Left kidney (tissue), 8 donors: ENCODE results near the gene RPS6KC1. TPM values are rescaled to one million over a fixed set of nuclear protein-coding genes. Genes with fewer than 3 reads are reported as not detected.
A peak's percentile ranks its signal among the peaks of the same experiment; 100 is the strongest.
"Not testable (repeated sequence)": the region's sequence is repeated elsewhere in the genome, so short reads cannot be mapped to it uniquely, and the experiment has no call there.

Experiments
- DNase-seq: peaks from one replicate; pipeline ENCODE4 v3.0.0-alpha.2; 2013
- long read RNA-seq, 8 donors: transcript quantifications; one replicate each; lab custom pipeline, GENCODE V29; 2026
- polyA plus RNA-seq: library from polyadenylated mRNA; unstranded; fragments of 120-200 nt; gene quantifications from one replicate; pipeline ENCODE4 v1.2.1, GENCODE V29; 2013; ENCODE audit not compliant: insufficient read length

The RPS6KC1 gene, protein sequence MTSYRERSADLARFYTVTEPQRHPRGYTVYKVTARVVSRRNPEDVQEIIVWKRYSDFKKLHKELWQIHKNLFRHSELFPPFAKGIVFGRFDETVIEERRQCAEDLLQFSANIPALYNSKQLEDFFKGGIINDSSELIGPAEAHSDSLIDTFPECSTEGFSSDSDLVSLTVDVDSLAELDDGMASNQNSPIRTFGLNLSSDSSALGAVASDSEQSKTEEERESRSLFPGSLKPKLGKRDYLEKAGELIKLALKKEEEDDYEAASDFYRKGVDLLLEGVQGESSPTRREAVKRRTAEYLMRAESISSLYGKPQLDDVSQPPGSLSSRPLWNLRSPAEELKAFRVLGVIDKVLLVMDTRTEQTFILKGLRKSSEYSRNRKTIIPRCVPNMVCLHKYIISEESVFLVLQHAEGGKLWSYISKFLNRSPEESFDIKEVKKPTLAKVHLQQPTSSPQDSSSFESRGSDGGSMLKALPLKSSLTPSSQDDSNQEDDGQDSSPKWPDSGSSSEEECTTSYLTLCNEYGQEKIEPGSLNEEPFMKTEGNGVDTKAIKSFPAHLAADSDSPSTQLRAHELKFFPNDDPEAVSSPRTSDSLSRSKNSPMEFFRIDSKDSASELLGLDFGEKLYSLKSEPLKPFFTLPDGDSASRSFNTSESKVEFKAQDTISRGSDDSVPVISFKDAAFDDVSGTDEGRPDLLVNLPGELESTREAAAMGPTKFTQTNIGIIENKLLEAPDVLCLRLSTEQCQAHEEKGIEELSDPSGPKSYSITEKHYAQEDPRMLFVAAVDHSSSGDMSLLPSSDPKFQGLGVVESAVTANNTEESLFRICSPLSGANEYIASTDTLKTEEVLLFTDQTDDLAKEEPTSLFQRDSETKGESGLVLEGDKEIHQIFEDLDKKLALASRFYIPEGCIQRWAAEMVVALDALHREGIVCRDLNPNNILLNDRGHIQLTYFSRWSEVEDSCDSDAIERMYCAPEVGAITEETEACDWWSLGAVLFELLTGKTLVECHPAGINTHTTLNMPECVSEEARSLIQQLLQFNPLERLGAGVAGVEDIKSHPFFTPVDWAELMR
- 25.0 TPM for polyA plus RNA-seq
- long read RNA-seq, donor 1, full-length matches to known transcripts = 1 of 13 reads
- long read RNA-seq, donor 1, partial matches to known transcripts = 12 of 13 reads
- long read RNA-seq, donor 1, other reads (novel, unspliced or antisense) = 0 of 13 reads
- long read RNA-seq, donor 2, full-length matches to known transcripts = 1 of 6 reads
- long read RNA-seq, donor 2, partial matches to known transcripts = 5 of 6 reads
- long read RNA-seq, donor 2, other reads (novel, unspliced or antisense) = 0 of 6 reads
- long read RNA-seq, donor 3 = 0 reads
- long read RNA-seq, donor 4 = 0 reads
- long read RNA-seq, donor 5, full-length matches to known transcripts = 1 of 7 reads
- long read RNA-seq, donor 5, partial matches to known transcripts = 6 of 7 reads
- long read RNA-seq, donor 5, other reads (novel, unspliced or antisense) = 0 of 7 reads
- long read RNA-seq, donor 6 = 0 reads
- long read RNA-seq, donor 7, full-length matches to known transcripts = 2 of 2 reads
- long read RNA-seq, donor 7, partial matches to known transcripts = 0 of 2 reads
- long read RNA-seq, donor 7, other reads (novel, unspliced or antisense) = 0 of 2 reads
- long read RNA-seq, donor 8, full-length matches to known transcripts = 1 of 1 reads
- long read RNA-seq, donor 8, partial matches to known transcripts = 0 of 1 reads
- long read RNA-seq, donor 8, other reads (novel, unspliced or antisense) = 0 of 1 reads

DNA sequence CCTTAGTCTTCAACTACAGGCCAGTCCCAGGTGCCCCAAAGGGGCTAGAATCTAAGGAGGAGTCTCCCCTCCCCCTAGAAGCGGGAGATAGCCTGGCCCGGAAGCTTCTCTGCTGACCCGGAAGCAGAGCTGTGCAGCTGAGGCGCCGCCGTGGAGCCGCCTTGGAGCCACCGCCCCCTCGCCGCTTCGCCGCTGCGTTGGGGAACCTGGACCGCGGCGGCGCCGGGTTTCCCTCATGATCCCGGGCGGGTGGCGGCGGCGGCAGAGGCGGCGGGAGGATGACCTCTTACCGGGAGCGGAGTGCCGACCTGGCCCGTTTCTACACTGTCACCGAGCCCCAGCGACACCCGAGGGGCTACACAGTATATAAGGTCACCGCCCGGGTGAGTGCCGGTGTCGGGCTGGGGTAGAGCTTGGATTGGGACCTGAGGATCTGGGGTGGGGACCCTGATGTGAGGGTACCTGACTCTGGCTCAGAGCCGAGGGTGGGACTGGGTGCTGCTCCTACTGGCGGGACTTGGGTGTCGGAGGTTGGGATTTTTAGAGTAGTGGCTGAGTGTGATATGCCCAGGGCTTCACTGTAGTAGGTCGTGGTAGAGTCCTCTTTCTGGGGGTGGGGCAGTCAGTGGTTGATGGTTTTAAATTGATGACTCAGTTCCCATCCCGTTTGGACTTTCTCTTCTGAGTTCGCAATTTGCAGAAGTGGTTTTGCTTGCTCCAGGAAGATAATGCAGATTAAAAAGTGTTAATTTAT is at the start of gene RPS6KC1:
Gene RPS6KC1 (plus strand): TSS at position 115 of the 754 bp plus-strand sequence. CDS start 164 bp downstream, at position 279.
- DNase-seq = peak; percentile 77

DNA sequence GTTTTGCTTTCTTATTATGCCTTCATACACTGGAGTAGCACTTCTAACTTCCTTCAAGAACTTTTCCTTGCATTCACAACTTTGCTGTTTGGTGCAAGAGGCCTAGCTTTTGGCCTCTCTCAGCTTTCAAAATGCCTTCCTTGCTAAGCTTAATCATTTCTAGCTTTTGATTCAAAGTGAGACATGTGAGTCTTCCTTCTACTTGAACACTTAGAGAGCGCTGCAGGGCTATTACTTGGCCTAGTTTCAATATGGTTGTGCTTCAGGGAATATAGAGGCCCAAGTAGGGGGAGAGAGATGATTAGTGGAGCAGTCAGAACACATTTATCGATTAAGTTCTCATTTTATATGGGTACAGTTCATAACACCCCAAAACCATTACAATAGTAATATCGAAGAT is 47.8 kb upstream of the RPS6KC1 start:
- DNase-seq = no peak

DNA sequence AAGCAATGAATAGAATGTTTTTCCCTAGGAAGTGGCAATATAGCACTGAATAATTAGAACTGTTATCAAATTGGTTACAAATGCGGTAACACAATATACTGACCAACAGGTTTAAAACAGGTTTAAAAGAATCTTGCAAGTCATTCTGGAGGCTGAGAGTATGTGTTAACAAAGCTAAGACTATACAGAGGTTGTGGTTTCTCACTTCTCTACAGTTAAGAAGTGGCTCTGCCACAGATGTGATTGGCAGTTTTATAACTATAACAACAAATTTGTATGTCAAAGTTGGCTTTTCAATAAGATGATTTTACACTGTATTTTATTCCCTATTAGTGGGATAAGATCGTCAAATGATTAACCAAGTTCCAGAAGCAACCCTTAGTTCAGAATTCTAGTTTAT is 42.5 kb upstream of the RPS6KC1 start:
- no peak for DNase-seq

DNA sequence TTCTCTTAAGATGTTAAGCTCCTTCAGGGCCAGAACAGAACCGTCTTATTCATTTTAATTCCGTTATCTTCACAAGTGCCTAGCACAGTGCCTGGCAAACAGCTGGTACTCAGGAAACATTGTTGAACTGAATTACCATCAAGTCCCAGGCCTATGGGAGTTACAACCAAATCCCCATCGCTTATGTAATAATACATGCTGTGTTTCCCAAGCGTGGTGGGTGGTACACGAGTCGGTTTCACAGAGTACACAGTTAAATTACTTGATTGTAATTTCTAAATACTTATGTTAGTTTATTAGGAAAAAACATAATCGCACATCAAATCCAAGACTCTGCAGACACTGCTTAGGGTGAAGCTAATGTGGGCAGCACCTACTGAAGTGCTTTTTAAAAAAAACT is 36.4 kb upstream of the RPS6KC1 start:
- peak; percentile 11 for DNase-seq

DNA sequence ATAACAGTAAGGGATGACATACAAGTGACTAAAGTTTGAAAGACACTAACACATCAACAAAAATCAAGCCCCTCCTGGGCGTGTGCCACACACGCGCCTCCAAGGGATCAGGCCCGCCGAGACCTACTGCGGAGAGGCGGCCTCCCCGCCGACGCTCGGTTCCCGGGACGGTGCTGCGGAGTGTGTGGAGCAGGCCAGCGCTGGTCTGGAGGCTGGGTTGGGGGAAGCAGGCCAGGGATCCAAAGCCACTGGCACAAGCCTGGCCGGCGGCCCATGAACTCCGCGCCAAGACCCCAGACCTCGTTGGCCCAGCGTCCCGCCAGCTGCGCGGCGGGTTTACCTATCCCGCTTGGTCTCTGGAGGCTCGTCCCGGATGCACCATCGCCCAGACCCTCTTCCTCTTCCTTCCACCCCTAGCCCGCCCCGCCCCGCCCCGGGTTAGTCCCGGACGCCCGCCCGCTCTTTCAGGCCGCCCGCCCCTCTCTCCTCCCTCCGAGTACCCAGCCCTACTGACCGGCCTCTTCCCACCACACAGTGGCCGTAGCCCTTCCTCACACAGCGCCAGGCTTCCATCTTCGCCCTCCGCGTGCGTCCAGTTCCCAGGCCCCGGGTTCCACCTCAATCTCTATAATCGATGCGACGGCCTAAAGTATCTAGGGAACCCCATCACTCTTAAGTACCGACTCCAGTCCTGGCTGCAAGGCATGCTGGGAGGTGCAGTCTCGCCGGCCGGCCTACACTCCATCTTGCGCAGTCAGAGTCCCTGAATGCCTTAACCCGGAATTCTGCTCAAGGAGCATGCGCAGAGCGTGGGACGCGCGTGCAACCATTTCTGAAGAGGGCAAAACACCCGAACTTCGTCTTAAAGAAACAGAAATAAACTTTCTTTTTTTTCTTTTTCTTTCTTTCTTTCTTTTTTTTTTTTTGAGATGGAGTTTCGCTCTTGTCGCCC is 35.7 kb upstream of the RPS6KC1 start, which contains the start of gene ANGEL2:
Gene ANGEL2 (minus strand): TSS at position 769 of the 952 bp plus-strand sequence. CDS start 196 bp downstream, at position 573.
- peak; percentile 98 for DNase-seq

DNA sequence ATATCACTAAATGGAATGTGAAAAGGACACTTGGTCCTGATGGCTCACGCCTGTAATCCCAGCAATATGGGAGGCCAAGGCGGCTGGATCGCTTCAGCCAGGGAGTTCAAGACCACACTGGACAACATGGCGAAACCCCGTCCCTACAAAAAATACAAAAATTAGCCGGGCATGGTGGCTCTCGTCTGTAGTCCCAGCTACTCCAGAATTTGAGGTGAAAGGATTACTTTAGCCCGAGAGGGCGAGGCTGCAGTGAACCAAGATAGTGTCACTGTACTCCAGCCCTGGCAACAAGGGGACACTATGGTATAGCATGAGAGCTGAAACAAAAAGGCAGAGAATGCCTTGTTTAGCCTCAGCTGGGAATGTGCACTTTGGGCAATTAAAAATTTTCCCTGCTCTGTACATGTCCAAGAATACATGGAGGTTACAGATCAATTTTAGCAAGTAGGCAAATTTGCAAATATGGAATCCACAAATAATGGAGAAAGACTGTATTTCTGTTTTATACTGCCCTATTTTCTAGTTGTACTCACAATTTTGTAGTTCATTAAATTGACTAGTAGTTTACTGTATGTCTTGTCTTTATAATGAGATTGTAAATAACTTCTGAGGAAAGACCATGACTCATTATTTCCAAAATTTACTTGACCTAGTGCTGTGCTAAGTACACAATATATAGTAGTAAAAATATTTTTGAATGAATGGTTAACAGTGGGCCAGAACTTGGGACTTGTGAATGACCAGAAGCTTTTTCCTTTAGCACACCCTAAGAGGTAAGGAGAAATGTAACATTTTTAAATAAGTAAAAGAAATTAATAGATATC is 33.4 kb upstream of the RPS6KC1 start:
- DNase-seq = no peak

DNA sequence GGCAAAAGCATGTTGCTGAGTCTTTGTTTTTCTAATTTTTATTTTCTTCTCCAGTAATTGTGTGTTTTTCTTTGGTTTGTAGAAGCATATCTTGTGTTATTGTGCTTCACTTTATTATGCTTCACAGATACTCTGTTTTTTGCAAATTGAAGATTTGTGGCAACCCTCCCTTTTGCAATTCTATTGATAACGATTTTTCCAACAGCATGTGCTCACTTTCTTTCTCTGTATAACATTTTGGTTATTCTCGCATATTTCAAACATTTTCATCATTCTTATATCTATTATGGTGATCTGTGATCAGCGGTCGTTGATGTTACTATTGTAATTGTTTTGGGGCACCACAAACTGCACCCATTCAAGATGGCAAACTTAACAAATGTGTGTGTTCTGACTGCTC is 31.6 kb upstream of the RPS6KC1 start:
- no peak for DNase-seq

DNA sequence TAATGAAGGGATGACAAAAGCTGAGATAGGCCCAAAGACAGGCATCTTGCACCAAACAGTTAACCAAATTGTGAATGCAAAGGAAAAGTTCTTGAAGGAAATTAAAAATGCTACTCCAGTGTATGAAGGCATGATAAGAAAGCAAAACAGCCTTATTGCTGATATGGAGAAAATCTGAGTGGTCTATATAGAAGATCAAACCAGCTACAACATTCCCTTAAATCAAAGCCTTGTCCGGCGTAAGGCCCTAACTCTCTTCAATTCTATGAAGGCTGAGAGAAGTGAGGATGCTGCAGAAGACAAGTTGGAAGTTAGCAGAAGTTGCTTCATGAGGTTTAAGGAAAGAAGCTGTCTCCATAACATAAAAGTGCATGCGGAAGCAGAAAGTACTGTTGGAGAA is 31.0 kb upstream of the RPS6KC1 start:
- DNase-seq = no peak

DNA sequence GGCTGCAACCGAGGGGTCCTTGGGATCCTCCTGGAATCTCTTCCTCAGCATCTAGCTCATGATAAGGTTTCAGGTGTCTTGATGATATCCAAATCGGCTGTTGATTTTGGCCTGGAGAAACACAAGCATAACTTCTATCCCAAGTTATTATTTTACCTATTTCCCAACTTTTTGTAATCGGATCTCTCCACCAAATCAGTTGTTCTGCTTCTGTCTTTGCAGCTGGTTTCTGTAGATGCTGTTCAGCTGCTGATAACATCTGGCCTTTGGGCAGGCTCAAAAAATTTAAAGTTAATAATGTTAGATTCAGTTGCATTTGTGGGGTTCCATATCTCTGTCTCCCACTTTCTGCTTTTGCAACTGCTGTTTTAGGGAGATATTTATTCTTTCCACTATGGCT is 24.0 kb upstream of the RPS6KC1 start:
- DNase-seq = not testable (repeated sequence)

DNA sequence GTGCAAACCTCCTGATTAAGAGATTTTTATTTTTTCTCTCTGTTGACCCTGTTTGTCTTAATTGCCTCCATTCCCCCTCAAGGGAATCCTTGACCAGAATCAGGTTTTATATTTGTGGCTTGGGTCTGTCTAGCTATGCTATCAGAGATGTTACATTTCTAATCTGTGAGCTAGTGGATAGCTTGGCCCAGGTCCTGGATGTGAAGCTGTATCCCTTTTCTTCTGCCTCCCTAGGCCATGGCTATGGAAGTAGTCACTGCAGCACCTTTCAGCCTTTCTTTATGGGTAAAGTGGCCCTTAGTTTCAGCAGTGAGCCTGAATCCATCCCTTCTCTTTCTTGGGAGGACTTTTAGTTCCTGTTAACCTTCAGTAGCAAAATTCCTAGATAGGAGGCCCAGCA is 18.4 kb upstream of the RPS6KC1 start:
- DNase-seq = no peak

DNA sequence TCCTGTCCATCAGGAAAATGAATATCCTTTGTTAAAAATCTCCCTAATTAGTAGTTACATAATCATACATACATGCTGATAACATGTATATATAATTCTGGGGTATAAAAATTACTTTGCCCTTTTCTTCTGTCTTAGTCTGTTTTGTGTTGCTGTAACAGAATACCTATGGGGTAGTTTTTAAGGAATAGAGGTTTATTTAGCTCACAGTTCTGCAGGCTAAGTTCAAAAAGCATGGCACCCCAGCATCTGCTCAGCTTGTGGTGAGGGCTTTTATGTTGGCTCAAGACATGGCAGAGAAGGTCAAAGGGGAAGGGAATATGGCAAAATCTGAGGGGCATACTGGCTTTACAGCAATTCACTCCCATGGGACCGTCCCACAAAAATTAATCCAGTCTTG is 16.3 kb upstream of the RPS6KC1 start:
- DNase-seq = no peak

DNA sequence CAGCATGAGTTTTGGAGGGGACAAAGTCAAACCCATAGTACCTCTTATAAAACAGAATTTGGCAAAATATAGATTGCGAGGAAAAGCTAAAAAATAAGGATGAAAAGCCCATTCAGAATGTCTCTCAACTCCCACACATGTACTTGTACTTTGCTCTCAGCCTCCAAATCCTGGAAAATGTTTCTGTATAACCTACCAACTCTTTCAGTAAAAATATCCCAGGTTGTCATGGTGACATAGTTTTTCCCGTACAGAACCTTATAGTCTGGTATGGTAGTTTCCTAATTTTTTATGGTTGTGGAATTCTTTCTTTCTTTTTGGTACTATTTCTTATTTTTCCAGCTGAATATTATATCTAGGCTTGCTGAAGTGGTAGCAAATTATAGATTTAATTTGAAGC is 15.5 kb upstream of the RPS6KC1 start:
- no peak for DNase-seq

DNA sequence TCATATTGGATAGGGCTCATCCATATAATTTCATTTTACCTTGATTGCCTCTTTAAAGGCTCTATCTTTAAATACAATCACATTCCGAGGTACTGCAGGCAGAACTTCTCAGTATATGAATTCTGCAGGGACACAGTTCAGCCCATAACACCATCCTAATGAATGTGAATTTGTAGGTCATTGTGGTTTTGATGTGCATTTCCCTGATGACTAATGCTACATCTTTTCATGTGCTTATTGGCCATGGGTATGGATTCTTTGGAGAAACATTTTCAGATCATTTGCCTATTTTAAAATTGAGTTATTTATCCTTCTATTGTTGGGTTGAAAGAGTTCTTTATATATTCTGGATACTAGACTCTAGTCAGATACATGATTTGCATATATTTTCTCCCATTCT is 9.6 kb upstream of the RPS6KC1 start:
- no peak for DNase-seq

DNA sequence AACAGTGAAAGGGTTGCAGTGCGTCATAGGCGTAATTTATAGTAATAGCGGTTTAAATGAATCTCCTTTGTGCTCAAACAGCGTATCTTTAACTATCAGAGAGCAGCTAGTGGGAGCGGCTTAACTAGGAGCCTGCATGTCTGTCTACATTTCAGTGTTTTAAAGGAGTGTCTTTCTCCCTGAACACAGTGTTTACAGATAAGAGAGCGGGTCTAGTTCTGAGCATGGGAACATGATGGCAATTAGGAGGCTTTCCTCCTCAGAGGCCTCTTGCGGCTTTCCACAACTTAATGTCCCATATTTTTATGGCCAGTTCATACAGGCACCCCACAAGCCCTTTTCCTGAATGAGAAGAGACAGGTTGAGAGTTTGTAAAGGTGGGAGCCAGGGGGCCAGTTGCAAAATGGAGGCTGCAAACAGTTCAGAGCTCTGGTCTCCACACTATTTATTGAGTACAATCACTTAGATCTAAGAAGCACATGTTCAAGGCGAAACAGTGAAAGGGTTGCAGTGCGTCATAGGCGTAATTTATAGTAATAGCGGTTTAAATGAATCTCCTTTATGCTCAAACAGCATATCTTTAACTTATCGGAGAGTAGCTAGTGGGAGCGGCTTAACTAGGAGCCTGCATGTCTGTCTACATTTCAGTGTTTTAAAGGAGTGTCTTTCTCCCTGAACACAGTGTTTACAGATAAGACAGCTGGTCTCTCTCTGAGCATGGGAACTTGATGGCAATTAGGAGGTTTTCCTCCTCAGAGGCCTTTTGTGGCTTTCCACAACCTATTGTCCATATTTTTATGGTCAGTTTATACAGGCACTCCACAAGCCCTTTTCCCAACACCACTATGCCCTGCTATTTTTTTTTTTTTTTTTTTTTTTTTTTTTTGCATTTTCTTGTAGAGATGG is 5.5 kb upstream of the RPS6KC1 start:
- DNase-seq = not testable (repeated sequence)

DNA sequence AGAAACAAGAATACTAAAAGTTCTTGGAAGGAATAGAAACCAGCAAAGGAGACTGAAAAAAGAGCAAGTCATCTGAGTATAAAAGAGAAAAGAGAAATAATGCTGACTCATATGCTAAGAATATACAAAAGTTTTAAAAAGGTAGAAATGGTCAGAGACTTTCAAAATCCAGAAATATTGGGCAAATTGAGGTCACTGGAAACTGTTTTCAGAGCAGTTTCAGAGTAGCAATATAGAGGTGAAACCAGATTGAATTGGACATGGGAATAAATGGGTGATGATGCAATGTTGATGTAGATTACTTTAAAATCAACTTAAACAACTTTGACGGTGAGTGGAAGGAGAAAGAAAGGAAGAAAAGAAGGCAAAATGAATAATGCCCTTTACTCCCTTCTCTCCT is 1.8 kb upstream of the RPS6KC1 start:
- DNase-seq = no peak

DNA sequence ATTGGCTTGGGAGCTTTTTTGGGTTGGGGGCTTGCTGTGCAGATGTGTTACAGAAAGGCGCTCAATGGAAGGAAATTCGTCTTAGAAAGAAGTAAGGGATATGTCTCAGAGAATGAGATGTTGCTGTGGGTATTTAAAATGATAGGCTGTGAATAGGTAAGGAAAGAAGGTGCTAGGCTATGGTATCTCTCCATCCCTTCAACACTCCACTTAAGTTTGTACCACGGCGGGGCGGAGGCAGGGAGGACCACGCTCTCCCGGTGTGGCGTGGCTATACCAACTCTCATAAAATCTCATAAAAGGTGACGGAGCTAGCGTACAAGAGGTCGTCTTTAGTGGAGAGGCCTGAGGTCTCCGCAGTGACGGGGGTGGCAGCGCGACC is 305 bp upstream of the RPS6KC1 start:
- DNase-seq = no peak

DNA sequence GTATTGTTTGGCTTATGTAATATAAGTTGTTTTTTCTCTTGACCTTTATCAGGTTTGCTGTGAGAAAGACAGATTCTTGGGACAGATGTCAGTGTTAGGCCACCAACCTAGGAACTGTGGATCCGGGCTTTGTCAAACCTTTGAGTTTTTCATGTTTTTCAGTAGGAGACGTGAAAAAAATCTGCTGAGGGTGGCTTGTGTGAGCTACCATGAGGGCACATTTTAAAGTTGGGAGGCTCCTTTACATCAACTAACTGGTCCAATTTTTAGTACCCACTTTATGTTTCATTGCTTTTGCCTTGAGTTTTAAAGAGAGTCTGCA is 801 bp downstream of the RPS6KC1 start:
- no peak for DNase-seq
